Epithelial cell of proximal tubule (primary cell): ENCODE data around the gene THAP9. TPM values are rescaled to one million over a fixed set of nuclear protein-coding genes. Genes with fewer than 3 reads are reported as not detected.
"Not testable (repeated sequence)": the region's sequence is repeated elsewhere in the genome, so short reads cannot be mapped to it uniquely, and the experiment has no call there.

Experiments used
- DNase-seq: peaks from one replicate; pipeline ENCODE4 v3.0.0-alpha.2; 2011; ENCODE audit warnings: low read depth
- H3K4me3 ChIP-seq: 2 replicates; pipeline ENCODE4 v1.5.1; 2011; ENCODE audit warnings: low read depth, mild to moderate bottlenecking, low read length
- total RNA-seq: library from RNA; depleted of rRNA; stranded (reverse); fragments of >200 nt; gene quantifications from 2 replicates; pipeline ENCODE4 v1.2.3, GENCODE V29; 2015
- TF ChIP-seq, protein P1 (sequence below): conservative IDR thresholded peaks from 2 replicates; pipeline ENCODE4 v1.5.1; 2012; ENCODE audit warnings: low read depth, mild to moderate bottlenecking, low read length

The THAP9 gene
- total RNA-seq, 1 donor from 2014 or later: 2.5 TPM

DNA sequence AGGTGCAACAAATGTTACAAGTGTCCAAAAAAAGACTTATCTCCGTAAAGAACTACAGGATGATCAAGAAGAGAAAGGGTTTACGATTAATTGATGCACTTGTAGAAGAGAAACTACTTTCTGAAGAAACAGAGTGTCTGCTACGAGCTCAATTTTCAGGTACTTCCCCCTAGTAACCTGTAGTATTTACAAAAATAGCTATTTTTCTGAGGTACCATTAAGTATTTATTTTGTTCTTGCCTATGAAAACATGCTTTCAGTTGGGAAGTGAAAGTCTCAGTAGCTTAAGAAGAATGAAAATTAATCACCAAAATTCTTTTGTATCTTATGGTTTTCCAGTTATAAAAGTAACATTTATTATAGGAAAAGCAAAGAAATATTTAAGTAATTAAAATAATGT, 5.9 kb downstream of the THAP9 start:
- TF ChIP-seq, protein P1, sequence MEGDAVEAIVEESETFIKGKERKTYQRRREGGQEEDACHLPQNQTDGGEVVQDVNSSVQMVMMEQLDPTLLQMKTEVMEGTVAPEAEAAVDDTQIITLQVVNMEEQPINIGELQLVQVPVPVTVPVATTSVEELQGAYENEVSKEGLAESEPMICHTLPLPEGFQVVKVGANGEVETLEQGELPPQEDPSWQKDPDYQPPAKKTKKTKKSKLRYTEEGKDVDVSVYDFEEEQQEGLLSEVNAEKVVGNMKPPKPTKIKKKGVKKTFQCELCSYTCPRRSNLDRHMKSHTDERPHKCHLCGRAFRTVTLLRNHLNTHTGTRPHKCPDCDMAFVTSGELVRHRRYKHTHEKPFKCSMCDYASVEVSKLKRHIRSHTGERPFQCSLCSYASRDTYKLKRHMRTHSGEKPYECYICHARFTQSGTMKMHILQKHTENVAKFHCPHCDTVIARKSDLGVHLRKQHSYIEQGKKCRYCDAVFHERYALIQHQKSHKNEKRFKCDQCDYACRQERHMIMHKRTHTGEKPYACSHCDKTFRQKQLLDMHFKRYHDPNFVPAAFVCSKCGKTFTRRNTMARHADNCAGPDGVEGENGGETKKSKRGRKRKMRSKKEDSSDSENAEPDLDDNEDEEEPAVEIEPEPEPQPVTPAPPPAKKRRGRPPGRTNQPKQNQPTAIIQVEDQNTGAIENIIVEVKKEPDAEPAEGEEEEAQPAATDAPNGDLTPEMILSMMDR: no peak
- H3K4me3 ChIP-seq: no peak overlapping the region
- DNase-seq: no peak

DNA sequence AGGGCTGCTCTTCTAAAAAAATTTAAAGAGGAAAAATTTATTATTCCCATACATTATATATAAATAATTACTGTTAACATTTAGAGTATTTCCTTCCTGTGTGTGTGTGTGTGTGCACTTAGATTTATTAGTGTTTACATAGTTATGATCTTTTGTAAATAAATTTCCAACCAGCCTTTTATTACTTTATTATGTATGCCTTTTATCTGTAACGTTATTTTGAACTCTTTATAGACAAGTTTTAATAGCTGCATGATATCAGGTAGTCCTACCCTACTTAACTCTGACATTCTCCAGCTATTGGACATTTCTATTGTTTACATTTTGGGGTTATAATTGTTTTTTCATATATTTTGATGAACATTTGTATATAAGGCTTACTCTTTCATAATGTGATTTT, 8.8 kb downstream of the THAP9 start:
- no peak overlapping the region for H3K4me3 ChIP-seq

DNA sequence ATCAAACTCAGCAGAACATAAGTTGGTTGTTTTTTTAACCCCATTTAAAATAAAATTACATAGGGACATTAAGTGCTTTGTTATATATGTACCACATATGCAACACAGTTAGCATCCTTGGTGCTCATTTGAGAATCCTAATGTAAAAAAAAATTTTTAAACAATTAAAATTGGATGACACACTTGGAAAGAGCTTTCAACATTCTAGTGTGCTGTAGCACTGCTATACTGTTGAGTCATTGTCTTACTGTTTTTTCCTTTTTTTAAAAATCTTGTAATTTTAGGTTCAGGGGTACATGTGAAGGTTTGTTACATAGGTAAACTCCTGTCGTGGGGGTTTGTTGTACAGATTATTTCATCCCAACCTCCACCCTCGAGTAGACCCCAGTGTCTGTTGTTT, 12.8 kb downstream of the THAP9 start:
- no peak for DNase-seq
- TF ChIP-seq, protein P1: no peak
- no peak overlapping the region for H3K4me3 ChIP-seq

More for the DNA sequence above, 8.8 kb downstream of the THAP9 start:
- no peak for DNase-seq
- TF ChIP-seq, protein P1: no peak

DNA sequence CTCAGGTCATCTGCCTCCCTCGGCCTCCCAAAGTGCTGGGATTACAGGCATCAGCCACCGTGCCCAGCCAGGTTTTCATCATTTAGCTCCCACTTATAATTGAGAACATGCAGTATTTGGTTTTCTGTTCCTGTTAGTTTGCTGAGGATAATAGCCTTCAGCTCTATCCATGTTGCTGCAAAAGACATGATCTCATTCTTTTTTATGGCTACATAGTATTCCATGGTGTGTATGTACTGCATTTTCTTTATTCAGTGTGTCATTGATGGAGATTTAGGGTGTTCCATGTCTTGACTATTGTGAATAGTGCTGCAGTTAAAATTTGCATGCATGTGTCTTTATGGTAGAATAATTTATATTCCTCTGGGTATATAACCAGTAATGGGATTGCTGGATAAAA, 13.4 kb downstream of the THAP9 start:
- not testable (repeated sequence) for DNase-seq, H3K4me3 ChIP-seq

DNA sequence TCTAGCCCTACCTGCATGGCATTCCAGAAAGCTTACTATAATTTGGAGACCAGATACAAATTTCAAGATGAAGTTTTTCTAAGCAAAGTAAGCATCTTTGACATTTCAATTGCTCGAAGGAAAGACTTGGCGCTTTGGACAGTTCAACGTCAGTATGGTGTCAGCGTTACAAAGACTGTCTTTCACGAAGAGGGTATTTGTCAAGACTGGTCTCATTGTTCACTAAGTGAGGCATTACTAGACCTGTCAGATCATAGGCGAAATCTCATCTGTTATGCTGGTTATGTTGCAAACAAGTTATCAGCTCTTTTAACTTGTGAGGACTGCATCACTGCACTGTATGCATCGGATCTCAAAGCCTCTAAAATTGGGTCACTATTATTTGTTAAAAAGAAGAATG, 17.6 kb downstream of the THAP9 start:
- TF ChIP-seq, protein P1: no peak
- H3K4me3 ChIP-seq: no peak overlapping the region
- no peak for DNase-seq

DNA sequence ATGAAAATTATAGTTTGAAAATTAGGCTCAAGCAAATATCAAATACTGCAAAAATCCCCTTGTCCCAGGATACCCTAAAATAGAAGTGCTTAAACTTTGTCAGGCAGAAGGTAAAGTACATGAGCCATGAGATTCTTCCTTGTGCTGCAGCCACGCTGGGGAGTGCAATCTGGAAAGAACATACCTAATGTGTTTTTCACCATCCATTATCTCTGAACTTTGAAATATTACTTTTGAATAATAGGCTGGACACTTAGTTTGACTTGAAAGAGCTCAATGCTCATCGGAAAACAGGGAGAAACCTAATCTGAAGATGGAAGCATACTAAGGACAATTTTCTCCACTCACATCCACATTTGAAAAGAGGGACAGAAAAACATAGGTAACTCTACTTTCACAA, 18.9 kb downstream of the THAP9 start:
- TF ChIP-seq, protein P1: no peak
- no peak for DNase-seq
- no peak overlapping the region for H3K4me3 ChIP-seq

DNA sequence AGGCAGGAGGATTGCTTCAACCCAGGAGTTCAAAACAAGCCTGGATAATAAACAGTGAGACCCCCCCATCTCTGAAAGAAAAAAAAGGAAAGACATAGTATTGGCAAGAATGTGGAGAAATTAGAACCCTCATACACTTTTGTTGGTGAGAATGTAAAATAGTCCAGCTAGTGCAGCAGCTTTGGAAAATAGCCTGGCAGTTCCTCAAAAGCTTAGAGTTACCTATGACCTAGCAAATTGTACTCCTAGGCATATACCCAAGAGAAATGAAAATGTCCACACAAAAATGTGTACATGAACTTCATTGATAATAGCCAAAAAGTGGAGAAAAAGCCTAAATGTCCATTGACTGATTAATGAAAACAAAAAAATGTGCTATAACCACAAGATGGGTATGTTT, 21.3 kb downstream of the THAP9 start:
- TF ChIP-seq, protein P1: no peak
- H3K4me3 ChIP-seq: no peak overlapping the region
- no peak for DNase-seq
